Sigmoid colon (tissue), 4 donors: ENCODE data around the gene B4GALT6.

Source experiments
- EP300 ChIP-seq, 4 donors: sonication (generic); formaldehyde crosslinking; IDR thresholded peaks; one replicate each; pipeline ENCODE4 v1.6.1; 2017; ENCODE audit warnings: antibody characterized with exemption in 4 of 4
- POLR2A ChIP-seq, 2 donors: fragments of 450-650 bp; IDR thresholded peaks; one replicate each; pipeline ENCODE4 v1.6.1; 2016; ENCODE audit warnings: antibody characterized with exemption in 2 of 2, mild to moderate bottlenecking in 2 of 2, moderate library complexity in 2 of 2
- POLR2AphosphoS5 ChIP-seq, 4 donors: sonication (generic); formaldehyde crosslinking; IDR thresholded peaks; one replicate each; pipeline ENCODE4 v1.6.1; 2017; ENCODE audit warnings: antibody characterized with exemption in 4 of 4
- TF ChIP-seq, protein P1 (sequence below), 4 experiments: fragments of 450-650 bp in 3 of 4; fragments of 200-600 bp in 1 of 4; IDR thresholded peaks; one replicate each; pipeline ENCODE4 v1.5.1; 2016 to 2019; ENCODE audit warnings: antibody characterized with exemption in 4 of 4, mild to moderate bottlenecking in 3 of 4, moderate library complexity in 2 of 4

DNA sequence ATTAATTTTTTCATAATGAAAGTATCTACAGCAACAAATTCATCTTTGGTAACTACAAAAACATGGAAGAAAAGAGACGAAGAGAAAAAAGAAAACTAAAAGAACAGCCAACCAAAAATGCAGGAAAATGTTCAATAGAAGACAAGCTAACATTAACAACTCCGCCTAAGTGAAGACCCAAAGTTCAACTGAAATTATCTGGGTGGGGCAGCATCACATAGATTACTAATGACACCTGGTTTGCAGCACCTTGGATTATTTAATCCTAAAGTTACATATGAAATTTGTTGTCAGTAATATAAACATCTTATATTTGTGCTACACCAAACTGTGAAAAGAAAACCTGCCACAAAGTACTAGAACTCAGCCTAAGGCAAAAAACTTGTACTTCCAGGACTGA lies 14.8 kb downstream of the B4GALT6 start:
- no peak for TF ChIP-seq POLR2A (IDR thresholded peaks at IDR 0.05)
- TF ChIP-seq, protein P1, sequence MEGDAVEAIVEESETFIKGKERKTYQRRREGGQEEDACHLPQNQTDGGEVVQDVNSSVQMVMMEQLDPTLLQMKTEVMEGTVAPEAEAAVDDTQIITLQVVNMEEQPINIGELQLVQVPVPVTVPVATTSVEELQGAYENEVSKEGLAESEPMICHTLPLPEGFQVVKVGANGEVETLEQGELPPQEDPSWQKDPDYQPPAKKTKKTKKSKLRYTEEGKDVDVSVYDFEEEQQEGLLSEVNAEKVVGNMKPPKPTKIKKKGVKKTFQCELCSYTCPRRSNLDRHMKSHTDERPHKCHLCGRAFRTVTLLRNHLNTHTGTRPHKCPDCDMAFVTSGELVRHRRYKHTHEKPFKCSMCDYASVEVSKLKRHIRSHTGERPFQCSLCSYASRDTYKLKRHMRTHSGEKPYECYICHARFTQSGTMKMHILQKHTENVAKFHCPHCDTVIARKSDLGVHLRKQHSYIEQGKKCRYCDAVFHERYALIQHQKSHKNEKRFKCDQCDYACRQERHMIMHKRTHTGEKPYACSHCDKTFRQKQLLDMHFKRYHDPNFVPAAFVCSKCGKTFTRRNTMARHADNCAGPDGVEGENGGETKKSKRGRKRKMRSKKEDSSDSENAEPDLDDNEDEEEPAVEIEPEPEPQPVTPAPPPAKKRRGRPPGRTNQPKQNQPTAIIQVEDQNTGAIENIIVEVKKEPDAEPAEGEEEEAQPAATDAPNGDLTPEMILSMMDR (IDR thresholded peaks at IDR 0.05): no peak
- no peak for TF ChIP-seq POLR2AphosphoS5 (IDR thresholded peaks at IDR 0.05)
- no peak for TF ChIP-seq EP300 (IDR thresholded peaks at IDR 0.05)
